ENCODE measurements around the gene ARFRP1. TPM values are rescaled to one million over a fixed set of nuclear protein-coding genes. Genes with fewer than 3 reads are reported as not detected.

The ARFRP1 gene
- total and polyA plus RNA-seq, 5 donors = 38.7 to 49.7 (median 42.1) TPM

DNA sequence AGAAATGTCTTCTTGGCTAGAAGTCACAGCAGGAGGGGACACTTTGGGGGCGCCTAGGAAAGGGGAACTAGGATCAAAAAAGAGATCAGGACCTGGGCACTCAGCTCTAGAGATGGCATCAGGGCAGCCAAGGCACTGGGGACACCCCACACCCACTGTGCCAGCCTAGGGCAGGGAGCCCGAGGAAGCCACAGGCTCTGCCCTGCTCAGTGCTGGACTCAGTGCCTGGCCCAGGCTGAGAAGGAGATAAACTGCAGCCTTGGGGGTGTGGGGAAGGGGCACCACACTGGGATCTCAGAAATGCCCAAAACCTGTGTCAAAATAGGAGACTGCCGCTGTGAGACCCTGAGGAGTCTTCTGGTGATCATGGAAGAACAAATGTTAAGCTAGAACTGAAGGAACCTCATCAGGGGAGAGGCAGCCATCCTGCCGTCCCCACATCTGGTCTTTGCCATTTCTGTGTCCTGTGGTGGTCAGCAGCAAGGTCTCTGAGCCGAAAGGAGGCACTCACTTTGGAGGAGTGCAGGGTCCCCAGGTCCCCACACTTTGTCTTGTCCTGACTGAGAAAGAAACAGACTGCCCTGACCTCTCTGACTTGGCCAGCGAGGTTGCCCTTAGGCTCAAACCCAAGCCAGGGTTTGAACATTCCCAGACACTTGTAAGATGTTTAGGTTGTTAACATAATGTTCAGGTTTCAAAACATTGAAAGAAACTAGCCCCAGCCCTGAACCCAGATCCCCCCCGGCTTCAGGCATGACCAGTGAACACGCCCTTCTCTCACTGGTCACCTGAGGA, 2.3 kb downstream of the ARFRP1 start:
- Histone ChIP-seq H3K9me3 (ENCODE audit: control insufficient read depth, low read length) (no peaks in the 10 kb centered on the region), H3K4me3 (ENCODE audit: low read length) (no peak overlapping the region), H3K27me3 (ENCODE audit: control insufficient read depth, insufficient read depth) (no peaks in the 10 kb centered on the region), H3K27ac (ENCODE audit: low read length) (no peak overlapping the region), H3K4me1 (ENCODE audit: control insufficient read depth, insufficient read depth, low read length) (peaks cover 13% of the 10 kb centered on the region)
- WGBS = 89% methylated on average over 8 of the region's 8 CpGs
- intact Hi-C loops (cut with DNase I) = no loop called here
- ATAC-seq = no peak
- DNase-seq = no peak

DNA sequence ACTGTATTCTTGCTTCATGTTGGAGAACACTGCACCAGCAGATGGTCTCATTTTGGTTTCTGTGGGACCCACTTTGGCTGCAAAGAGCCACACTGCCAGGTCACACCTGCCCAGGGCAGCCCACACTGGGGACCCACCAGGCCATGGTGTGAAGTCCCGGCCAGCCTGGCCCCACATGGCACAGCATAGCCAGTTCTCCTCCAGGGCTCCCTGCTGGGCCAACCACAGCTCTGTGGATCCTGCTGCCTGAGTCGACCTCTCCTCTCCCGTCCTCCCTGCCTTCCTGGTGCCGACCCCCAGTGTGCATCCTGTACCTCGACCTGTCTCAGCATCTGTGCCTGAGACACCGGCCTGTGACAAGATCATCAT, 3.0 kb downstream of the ARFRP1 start:
- peaks cover 13% of the 10 kb centered on the region for H3K4me1 ChIP-seq (ENCODE audit: control insufficient read depth, insufficient read depth, low read length)
- intact Hi-C loops (cut with DNase I) = no loop called here

DNA sequence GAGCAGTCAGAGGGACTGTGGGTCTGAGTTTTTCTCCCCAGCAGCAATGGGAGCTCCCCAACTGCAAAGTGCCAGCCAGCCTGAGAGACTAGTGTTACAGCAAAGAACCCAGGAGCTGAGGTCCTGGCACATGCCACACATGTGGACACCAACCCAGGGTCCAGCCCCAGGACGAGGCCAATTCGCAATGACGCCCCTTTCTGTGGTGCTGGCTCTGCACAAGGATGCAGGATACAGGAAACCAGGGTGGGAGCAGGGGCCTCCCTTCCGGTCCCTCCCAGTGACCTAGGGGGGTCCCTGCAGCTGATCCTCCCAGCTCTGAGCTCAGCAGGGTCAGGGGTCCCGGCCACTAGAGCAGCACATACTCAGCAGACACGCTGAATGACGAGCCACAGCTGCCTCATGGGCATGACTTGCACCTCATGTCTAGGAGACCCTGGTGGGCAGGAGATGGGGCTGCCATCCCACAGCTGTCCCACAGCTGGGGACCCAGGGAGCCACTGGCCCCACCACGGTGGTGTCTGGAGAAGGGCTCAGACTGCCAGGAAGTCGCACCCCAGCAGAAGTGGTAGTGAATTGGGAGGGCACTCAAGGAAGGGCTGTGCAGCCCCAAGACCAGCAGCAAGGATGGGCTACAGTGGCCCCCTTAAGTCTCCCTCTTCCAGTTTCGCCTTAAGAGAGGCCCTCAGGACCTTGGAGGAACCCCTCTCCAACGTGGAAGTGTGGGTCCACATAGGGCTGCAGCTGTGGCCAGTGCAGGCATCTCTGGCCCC, 3.6 kb downstream of the ARFRP1 start:
- Histone ChIP-seq H3K4me1 (ENCODE audit: control insufficient read depth, insufficient read depth, low read length) (peaks cover 13% of the 10 kb centered on the region), H3K4me3 (ENCODE audit: low read length) (no peak overlapping the region), H3K27me3 (ENCODE audit: control insufficient read depth, insufficient read depth) (no peaks in the 10 kb centered on the region), H3K9me3 (ENCODE audit: control insufficient read depth, low read length) (no peaks in the 10 kb centered on the region), H3K27ac (ENCODE audit: low read length) (no peak overlapping the region)
- intact Hi-C loops (cut with DNase I) = no loop called here
- DNase-seq = no peak
- 85% methylated on average over 11 of the region's 11 CpGs for WGBS
- ATAC-seq = no peak

More for the DNA sequence above, 3.0 kb downstream of the ARFRP1 start:
- H3K9me3 ChIP-seq (ENCODE audit: control insufficient read depth, low read length) = no peaks in the 10 kb centered on the region
- ATAC-seq (no peak), DNase-seq (no peak)
- H3K27ac ChIP-seq (ENCODE audit: low read length) = no peak overlapping the region
- WGBS = 80% methylated on average over 6 of the region's 6 CpGs
- H3K27me3 ChIP-seq (ENCODE audit: control insufficient read depth, insufficient read depth) = no peaks in the 10 kb centered on the region
- no peak overlapping the region for H3K4me3 ChIP-seq (ENCODE audit: low read length)

DNA sequence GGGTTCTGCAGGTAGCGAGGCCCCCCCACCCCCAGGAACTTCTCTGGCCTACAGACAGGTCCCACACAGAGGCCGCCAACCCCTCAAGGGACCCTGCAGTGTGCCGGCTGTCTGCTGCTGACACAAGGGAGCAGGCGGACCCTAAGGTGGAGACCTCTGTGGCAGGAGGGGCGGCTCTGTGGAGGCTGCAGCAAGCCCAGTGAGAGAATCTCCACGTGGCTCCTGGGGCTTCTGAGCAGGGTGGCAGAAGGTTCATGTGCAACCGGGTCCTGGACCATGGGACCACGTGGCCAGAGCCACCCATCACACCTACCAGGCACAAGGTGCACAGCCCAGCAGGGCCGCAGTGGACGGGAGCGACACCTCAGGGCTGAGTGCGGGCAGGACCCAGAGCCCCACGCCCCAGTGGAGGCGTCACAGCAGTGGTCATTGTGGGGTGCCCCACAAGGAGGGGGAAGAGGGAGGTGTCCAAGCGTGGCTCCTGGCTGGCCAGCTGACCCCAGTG, 4.3 kb downstream of the ARFRP1 start:
- Histone ChIP-seq H3K4me1 (ENCODE audit: control insufficient read depth, insufficient read depth, low read length) (peaks cover 6% of the 10 kb centered on the region), H3K27ac (ENCODE audit: low read length) (no peak overlapping the region), H3K27me3 (ENCODE audit: control insufficient read depth, insufficient read depth) (no peaks in the 10 kb centered on the region), H3K4me3 (ENCODE audit: low read length) (no peak overlapping the region), H3K9me3 (ENCODE audit: control insufficient read depth, low read length) (no peaks in the 10 kb centered on the region)
- intact Hi-C loops (cut with DNase I) = no loop called here
- ATAC-seq = no peak
- WGBS = 89% methylated on average over 15 of the region's 15 CpGs
- DNase-seq = peak in 1 of 3 donors; percentile 61

DNA sequence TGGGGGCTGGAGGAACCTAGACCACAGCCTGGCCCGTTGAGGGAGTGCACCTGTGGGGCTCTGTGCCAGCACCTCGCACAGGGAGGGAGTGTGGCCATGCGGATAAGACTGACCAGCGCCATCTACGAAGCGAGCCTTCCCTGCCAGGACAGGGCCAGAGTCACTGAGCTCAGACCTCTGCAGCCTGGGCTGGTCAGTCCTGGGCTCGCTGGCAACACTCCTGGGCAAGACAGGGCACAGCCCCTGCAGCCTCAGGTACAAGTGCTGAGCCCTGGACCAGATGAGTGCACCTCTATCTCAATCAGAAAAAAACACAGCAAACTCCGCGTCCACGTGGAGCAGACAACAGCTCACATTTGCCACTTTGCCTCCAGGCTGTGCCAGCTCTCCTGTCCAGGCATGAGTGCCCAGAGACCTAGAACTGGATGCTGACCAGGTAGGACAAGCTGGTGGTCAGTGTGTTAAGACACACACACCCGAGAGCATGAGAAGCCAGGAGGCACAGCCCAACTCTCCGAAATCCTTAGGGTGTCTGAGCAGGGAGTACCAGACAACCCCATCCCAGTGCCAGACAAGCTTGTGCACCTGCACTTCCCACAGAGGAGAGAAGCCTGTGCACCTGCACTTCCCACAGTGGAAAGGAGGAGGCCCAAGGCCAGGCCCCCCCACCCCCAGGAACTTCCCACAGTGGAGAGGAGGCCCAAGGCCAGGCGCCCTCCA, 4.9 kb downstream of the ARFRP1 start:
- DNase-seq (no peak), ATAC-seq (no peak)
- 81% methylated on average over 13 of the region's 13 CpGs for WGBS
- Histone ChIP-seq H3K9me3 (ENCODE audit: control insufficient read depth, low read length) (no peaks in the 10 kb centered on the region), H3K4me3 (ENCODE audit: low read length) (no peak overlapping the region), H3K27ac (ENCODE audit: low read length) (no peak overlapping the region), H3K27me3 (ENCODE audit: control insufficient read depth, insufficient read depth) (no peaks in the 10 kb centered on the region), H3K4me1 (ENCODE audit: control insufficient read depth, insufficient read depth, low read length) (peaks cover 4% of the 10 kb centered on the region)
- intact Hi-C loops (cut with DNase I) = no loop called here

DNA sequence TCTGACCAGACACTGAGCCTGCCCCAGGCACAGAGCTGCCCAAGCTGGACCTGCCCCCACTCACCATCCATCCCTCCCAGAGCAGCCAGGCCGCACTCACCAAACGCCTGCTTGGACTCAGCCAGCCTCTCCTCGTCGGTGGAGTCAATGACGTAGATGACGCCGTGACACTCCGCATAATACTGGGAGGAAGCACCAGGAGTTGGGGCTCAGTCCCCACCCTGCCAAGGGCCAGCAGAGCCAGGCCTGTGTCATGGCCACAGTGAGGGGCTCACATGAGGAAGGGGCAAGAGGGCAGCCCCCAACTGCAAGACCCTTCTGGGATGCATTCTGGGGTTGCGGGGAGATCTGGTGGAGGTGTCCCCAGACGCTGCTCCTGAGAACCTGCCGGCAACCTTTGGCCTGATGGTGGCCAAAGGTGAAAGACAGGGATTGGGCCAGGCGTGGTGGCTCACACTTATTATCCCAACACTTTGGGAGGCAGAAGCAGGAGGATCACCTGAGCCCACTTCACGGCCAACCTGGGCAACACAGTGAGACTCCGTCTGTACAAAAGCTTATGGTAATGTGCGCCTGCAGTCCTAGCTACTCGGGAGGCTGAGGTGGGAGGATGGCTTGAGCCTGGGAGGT, 5.6 kb downstream of the ARFRP1 start:
- no peaks in the 10 kb centered on the region for H3K9me3 ChIP-seq (ENCODE audit: control insufficient read depth, low read length)
- H3K27me3 ChIP-seq (ENCODE audit: control insufficient read depth, insufficient read depth) = no peaks in the 10 kb centered on the region
- H3K4me1 ChIP-seq (ENCODE audit: control insufficient read depth, insufficient read depth, low read length) = peaks cover 4% of the 10 kb centered on the region
- ATAC-seq (no peak), DNase-seq (no peak)
- H3K4me3 ChIP-seq (ENCODE audit: low read length) = no peak overlapping the region
- H3K27ac ChIP-seq (ENCODE audit: low read length) = no peak overlapping the region
- WGBS = 89% methylated on average over 16 of the region's 16 CpGs
- intact Hi-C loops (cut with DNase I) = no loop called here

DNA sequence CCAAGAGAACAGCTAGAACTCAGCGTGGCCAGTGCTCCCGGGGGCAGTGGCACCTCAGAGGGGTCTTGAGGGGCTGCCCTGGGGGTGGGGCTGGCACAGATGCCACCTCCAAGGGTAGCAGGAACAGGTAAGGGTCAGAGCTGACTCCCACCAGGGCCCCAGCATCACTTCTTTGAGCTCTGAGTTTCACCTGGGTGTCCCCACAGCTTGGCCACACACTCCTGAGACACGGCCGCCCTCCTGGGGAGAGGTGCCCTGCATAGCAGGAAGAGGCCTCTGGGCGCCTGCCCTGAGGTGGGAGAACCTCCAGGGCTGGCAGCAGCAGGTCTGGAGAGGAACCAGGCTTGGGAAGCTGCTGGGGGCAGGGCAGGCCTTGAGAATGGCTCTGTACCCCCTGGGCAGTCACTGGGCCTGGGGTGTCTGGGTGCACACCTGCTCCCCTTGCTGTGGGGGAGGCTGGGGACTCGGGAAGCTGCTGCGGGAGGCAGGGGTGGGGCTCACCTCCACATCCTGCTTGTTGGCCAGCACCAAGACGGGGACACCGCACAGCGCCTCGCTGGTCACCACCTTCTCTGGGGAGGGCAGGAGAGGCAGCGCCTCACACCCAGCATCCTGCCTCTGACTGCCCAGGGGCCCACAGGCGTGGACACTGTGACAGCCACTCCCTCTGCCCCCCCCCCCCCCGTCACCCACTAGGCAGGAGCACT, 6.3 kb downstream of the ARFRP1 start:
- Histone ChIP-seq H3K27ac (ENCODE audit: low read length) (no peak overlapping the region), H3K27me3 (ENCODE audit: control insufficient read depth, insufficient read depth) (no peaks in the 10 kb centered on the region), H3K9me3 (ENCODE audit: control insufficient read depth, low read length) (no peaks in the 10 kb centered on the region), H3K4me1 (ENCODE audit: control insufficient read depth, insufficient read depth, low read length) (peaks cover under 1% of the 10 kb centered on the region), H3K4me3 (ENCODE audit: low read length) (no peak overlapping the region)
- WGBS = 79% methylated on average over 14 of the region's 14 CpGs
- intact Hi-C loops (cut with DNase I) = no loop called here
- DNase-seq = peak in 1 of 3 donors; percentile 57
- ATAC-seq = no peak

DNA sequence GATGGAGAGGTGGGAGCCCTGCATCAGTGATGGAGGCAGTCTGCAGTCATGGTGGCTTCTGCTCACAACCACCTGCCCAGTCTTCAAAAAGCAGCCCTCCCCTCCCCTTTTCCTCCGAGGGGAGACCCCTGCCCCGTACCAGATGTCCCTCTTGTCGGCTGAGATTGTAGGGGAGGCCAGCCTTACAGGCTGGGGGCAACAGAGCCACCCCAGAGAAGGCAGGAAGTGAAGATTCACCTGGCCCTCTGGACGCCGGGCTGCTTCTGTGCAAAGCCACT, 6.8 kb downstream of the ARFRP1 start:
- no peak for DNase-seq
- Histone ChIP-seq H3K27ac (ENCODE audit: low read length) (no peak overlapping the region), H3K27me3 (ENCODE audit: control insufficient read depth, insufficient read depth) (no peaks in the 10 kb centered on the region), H3K4me1 (ENCODE audit: control insufficient read depth, insufficient read depth, low read length) (no peaks in the 10 kb centered on the region), H3K9me3 (ENCODE audit: control insufficient read depth, low read length) (no peaks in the 10 kb centered on the region), H3K4me3 (ENCODE audit: low read length) (no peak overlapping the region)
- ATAC-seq = no peak
- intact Hi-C loops (cut with DNase I) = no loop called here
- WGBS = 84% methylated on average over 5 of the region's 5 CpGs

DNA sequence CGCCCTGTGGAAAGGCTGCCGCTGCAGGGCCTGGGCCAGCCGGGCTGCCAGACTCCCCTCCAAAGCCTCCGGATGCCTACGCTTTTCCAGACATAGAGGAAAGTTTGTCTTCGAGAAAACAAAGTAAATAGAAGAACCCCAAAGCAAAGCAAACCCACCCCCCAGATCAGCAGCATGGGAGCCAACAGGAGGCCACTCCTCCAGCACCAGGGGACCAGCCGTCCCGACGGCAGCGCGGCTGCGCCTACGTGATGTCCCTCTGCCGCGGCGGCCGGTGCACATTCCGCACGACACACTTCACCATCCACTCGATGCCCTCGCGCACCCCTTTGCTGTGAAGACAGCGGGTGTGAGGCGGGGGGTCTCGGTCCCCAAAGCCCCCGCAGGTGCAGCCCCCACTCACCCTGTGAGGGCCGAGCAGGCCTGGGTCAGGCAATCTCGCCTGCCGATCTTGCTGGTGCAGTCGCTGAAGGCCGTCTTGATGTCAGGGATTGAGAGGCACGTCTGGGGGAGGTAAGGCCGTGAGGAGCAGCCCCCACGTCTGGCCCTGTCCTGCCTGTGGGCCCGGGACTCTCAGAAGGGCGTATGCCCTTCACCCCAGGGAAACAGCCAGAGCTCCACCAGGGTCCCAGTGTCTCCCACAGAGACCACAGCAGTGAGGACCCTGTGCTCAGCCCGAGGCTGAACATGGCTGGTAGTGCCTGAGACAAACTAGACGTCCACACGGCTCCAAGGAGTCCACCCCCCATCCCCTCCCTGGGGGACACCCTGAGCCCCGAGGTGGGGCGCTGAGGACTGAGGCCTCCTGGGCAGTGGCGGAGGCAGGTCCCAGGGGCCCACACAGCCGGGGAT, 7.4 kb downstream of the ARFRP1 start:
- no peak for ATAC-seq
- intact Hi-C loops (cut with DNase I) = no loop called here
- H3K27ac ChIP-seq (ENCODE audit: low read length) = no peak overlapping the region
- H3K9me3 ChIP-seq (ENCODE audit: control insufficient read depth, low read length) = no peaks in the 10 kb centered on the region
- DNase-seq = peak; percentile 31 to 55 (median 50)
- no peak overlapping the region for H3K4me3 ChIP-seq (ENCODE audit: low read length)
- H3K27me3 ChIP-seq (ENCODE audit: control insufficient read depth, insufficient read depth) = no peaks in the 10 kb centered on the region
- WGBS = 86% methylated on average over 43 of the region's 43 CpGs
- no peaks in the 10 kb centered on the region for H3K4me1 ChIP-seq (ENCODE audit: control insufficient read depth, insufficient read depth, low read length)

Data from right cardiac atrium (tissue), 5 donors.